CMK (cell line): ENCODE results near the gene SLC7A4.
"Not testable (repeated sequence)": the region's sequence is repeated elsewhere in the genome, so short reads cannot be mapped to it uniquely, and the experiment has no call there.

Experiments
- DNase-seq: peaks from one replicate; pipeline ENCODE4 v3.0.0-alpha.2; 2010; ENCODE audit warnings: low read depth

Gene SLC7A4, protein sequence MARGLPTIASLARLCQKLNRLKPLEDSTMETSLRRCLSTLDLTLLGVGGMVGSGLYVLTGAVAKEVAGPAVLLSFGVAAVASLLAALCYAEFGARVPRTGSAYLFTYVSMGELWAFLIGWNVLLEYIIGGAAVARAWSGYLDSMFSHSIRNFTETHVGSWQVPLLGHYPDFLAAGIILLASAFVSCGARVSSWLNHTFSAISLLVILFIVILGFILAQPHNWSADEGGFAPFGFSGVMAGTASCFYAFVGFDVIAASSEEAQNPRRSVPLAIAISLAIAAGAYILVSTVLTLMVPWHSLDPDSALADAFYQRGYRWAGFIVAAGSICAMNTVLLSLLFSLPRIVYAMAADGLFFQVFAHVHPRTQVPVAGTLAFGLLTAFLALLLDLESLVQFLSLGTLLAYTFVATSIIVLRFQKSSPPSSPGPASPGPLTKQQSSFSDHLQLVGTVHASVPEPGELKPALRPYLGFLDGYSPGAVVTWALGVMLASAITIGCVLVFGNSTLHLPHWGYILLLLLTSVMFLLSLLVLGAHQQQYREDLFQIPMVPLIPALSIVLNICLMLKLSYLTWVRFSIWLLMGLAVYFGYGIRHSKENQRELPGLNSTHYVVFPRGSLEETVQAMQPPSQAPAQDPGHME

DNA sequence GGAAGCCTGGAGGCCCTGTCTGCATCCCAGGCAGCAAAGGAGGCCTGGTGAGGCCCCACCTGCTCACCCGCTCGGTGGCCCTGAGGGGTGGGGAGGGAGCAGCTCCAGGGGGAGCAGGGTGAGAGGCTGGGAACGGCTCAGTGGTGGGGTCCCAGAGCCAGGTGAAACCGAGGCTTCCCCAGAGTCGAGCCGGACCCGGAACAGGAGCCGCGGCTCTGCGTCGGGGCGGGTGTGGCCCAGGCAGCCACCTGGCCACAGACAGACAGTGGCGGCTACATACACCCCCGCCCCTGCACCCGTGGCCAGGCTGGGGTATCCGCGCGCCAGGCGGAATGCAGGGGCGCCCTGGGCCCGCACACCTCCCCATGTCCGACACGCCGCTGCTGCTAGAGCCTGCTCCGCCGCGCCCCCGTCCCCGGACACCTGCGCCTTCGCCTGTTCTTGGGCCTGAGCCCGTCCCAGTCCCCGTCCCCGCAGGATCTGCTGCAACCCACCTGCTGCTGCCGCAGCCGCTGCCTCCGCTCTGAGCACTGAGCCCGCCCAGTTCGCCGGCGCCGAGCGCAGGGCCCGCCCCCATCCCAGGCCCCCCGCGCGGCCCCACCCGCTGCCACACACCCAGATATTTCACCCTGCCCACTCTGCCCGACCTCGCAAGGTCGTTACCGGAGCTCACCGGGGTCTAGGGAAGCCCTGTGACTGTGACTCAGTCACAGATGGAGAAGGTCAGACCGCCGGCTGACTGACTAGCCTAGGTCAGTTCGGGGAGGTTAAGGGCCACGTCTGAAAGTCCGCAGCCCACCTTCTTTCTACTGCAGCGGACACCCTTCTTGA is at the start of gene SLC7A4:
TSS of gene SLC7A4 (minus strand) at position 525 of the 831 bp plus-strand sequence. CDS start 749 bp downstream, outside the sequence.
- DNase-seq = no peak

DNA sequence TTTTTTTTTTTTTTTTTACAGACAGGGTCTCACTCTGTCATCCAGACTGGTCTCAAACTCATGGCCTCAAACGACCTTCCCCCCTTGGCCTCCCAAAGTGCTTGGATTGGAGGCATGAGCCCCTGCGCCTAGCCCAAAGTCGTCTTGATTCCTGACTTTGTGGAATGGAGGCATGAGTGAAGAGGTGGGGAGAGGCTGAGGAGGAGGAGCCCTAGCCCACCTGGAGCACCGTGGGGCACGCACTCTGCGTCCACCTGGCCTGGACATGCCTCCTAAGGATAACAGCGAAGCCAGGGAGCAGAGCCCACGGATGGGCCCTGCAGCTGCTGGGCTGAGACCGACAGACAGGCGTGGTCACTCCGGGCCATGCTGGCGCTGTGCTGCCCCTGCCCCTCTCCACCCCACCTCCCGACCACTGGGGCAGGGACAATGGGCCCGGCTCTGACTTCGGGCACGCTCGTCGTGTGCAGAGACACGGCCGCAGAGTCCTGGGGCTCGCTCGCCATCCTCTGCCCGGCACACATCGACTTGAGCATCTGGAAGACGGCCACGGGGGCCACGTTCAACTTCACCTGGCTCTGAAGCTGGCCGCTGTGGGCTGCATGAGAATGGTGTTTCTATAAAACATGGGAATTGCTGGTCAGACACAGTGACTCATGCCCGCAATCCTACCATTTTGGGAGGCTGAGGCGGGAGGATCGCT is 48.2 kb upstream of the SLC7A4 start:
- DNase-seq = no peak

DNA sequence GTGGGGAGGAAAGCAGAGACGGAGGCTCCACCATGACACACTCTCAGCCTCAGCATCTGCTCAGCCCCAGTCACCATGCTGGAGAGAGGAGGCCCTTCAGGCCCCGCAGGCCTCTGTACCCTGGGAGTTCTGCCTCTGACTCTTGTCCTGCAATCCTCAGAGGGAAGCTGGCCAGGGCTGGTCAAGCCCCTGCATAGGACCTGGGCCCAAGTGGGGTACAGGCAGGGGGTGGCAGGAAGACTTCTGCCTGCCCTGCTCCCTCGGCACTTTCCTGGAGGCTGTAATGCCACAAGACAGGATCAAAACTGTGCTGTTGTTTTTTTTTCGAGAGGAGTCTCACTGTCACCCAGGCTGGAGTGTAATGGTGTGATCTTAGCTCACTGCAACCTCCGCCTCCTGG is 47.1 kb upstream of the SLC7A4 start:
- no peak for DNase-seq

DNA sequence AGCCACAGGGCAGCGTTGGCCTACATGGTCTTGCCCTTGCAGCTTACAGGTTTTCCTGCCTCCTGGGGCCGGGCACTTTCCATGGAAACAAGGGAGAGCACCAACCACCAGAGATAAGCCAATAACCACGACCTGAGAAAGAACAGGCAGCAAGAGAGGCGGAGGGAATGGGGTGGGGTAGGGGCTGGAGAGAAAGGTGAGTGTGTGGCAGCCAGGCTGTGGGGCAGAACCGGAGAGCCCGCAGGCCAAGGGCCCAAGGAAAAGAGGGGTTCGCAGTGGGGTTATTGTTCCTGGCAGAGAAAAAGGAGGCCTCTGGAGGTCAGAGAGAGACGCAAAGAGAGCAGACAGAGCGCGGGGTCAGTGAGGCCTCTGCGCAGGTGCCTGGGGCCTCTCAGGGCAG is 46.6 kb upstream of the SLC7A4 start:
- no peak for DNase-seq

DNA sequence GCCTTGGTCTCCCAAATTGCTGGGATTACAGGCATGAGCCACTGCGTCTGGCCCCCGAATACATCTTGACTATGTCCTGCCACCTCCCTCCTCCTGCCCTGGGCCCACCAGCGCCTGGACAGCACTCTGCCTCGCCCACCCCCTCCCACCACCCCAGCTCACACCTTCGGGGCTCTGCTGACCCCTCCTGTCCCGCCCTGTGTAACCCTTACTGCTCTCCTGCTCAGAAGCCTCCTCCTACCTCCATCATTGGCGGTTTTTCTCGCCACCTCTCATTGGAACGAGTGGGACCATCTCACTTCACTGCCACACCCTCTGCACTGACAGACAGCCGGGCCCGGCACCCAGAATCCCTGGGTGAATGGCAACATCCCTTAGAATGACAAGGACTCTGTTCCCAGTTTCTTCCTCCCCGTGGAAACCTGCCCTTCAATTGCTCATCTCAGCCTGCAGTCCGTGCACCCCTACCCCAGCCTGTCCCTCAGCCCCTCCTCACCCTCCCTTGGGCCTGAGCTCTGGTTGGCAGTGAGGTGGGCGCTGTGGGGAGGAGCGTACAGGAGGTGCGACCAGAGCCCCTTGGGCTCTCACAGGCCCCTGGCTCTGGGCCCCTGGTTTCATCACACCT is 45.6 kb upstream of the SLC7A4 start:
- no peak for DNase-seq

DNA sequence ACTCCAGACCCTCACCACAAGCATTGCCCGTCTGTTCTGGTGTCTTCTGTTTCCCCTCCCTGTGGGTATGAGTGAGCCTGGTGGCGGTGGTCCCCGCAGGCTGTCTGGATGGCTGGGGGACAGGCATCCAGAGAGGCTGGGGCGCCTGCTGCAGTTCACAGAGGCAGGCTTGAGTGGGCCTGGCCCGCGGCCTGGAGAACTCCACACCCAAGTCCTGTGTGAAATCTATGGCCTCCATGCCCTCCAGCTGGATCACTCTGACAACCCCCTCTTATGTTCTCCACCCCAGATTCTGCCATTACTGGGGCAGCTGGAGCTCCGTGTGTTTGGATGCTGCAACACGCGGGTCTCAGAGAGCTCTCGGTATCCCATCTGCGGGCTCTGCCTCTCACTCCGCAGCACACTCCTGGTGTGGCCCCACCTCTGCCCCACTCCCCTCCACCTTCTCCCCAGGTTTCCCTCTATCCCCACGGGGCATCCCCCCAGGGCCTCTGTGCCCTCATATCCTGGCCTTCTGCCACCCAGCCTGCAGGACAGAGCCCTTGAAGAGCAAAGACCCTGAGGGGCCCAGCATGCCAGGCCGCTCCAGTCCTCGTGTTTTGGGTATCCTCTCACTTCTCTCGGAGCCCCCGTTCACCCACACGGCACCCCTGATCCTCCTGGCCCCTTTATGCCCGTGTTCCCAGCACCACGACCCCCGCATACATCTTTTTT is 44.7 kb upstream of the SLC7A4 start:
- no peak for DNase-seq

DNA sequence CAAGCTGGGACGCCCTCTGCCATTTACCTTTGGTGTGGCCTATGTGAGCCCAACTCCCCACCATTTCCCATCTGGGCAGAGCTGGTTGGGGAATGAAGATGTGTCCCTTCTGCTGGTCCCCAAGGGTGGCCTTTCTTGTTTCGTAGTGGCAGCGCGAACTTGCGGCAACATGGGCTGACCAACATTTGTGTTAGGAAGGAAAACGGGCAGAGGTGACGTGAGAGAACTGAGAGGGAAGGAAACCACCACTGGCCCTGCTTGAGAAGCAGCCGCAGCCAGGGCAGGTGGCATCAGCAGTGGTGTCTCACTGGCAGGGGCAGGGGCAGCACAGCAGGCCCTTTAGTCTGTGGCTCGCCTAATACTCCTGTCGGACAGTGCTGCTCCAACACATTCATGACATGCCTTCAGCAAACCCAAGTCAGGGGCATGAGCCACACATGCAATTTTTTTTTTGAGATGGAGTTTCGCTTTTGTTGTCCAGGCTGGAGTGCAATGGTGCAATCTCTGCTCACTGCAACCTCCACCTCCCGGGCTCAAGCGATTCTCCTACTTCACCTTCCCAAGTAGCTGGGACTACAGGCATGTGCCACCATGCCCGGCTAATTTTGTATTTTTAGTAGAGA is 43.3 kb upstream of the SLC7A4 start:
- DNase-seq = no peak

DNA sequence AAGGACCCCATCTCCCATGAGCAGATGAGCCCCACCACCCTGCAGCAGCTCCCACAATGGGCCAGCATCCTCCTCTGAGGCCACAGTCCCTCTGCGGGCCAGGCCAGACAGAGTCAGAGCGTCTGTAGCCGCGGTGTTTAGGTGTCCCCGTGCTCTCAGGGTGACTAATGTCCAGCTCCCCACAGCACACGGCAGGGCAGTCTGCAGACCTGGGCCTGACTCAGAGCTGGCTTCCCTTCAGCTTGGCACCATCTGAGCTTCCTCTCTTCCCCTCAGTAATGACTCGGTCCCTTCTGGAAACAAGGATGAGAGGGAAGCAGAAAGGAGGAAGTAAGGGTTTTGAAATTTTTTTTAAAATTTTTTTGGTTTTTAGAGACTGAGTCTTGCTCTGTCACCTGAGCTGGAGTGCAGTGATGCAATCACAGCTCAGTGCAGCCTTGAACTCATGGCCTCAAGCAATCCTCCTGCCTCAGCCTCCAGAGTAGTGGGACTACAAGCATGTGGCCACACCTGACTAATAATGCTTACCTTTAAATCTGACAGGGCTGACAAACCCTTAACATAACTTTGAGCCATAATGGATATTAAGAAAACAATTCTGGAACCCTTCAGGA is 41.8 kb upstream of the SLC7A4 start:
- DNase-seq = no peak

DNA sequence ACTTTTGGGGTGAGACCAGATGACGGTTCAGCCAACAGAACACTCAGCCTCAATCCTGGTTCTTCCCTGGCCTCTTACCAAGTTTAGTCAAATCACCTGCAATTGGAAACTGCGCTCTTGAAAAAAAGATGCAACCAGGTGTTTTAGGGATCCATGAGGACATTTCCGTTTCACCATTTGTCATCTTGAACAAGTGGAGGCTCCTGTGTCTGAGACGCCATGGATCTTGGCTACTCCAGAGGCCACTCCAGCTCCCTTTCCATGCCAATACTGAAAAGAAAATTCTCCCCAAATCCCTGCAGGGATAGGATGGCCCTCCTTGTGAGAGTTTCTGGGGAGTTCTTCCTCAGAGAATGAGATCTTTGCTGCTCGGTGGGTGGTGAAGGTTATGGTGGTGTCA is 41.1 kb upstream of the SLC7A4 start:
- no peak for DNase-seq

DNA sequence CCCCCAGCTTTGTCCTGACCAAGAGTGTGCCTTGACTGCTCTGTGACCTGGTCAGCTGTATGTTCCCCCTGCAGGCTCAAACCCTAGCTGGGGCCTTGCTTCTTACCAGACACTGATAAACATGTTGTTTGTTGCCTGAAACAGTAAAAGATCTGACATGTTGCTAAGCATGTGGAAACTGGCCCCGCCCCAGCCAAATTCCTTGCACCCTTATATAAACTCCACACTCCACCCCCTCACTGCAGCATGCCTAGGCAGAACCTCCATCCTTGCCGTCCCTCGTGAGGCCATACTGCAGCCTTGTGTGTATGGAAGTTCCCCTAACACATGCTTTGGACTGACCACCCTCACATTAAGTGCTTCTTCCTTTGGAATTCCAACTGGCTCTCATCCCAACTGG is 40.7 kb upstream of the SLC7A4 start:
- DNase-seq = no peak

DNA sequence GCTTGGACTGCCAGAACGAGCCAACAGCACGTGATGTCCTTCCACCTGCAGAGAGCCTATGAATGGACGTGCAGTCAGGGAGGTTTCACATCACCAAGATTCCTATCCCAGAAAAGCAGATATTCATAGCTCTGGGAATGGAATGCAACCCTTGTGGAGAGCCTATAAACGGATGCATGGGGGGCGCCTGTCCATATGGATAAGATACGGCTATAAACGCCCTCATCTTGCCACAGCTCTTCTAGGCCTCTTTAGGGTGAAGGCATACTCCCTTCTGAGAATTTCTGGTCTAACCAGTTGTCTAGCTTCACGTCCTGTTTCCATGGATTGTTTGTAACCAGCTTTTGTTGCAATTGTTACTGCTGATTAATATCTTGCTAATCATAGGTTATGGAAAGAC is 39.4 kb upstream of the SLC7A4 start:
- not testable (repeated sequence) for DNase-seq

DNA sequence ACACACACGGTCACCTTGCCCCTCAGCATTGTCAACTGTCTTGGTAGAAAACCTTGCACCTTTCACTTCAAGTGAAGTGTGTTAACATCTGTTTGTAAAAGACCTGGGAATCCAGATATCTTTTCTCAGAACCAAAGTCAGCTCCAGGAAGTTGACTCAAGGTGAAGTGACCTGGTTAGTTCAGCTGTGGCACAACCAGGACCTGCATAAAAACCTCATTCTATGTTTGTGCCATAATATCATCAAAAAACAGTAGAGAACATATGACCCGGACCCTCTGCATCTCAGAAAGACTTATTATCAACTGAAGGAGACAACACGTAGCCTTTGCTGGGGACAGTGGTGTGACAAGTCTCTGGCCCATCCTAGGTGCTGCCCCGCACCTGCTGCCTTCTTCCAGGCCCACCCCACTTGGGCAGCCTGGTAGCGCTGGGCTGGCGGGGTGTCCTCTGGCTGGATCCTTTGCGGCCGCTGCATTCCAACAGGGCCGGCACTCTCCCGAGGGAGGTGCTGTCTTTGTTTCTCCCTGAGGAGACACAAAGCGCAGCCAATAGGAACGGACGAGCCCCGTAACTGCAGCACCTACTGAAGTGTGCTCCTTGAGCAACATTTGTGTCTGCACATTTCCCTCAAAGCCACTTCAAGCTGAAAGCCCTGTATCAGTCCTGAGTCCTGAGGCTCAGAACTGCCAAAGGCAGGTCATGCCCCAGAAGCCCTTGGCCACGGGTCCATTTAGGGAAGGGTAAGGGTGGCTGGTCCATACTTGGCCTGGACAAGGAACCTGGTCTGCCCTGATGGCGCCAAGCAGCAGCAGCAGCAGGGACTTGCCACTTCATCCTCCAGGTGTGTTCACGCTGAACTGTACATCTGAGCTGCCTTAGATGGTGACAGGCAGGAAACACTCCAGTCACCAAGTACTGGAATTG is 38.6 kb upstream of the SLC7A4 start:
- no peak for DNase-seq

DNA sequence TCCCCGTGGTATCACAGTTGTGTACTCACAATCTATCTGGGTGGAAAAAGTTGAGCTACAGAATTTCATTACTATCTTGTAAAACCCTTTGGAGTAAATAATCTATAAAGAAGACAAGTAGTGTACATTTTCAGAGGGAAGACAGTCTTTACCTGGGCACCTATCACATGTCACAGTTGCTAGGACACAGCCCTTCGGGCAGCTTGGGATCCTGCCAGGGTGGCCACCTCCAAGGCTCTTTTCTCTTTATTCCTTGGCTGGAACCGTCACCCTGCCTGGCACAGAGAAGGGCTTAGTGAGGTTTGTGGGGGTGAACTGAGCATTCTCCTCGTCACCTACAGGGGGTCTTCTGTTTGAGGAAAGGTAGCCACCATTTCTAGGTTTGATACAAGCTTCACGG is 37.0 kb upstream of the SLC7A4 start:
- no peak for DNase-seq

DNA sequence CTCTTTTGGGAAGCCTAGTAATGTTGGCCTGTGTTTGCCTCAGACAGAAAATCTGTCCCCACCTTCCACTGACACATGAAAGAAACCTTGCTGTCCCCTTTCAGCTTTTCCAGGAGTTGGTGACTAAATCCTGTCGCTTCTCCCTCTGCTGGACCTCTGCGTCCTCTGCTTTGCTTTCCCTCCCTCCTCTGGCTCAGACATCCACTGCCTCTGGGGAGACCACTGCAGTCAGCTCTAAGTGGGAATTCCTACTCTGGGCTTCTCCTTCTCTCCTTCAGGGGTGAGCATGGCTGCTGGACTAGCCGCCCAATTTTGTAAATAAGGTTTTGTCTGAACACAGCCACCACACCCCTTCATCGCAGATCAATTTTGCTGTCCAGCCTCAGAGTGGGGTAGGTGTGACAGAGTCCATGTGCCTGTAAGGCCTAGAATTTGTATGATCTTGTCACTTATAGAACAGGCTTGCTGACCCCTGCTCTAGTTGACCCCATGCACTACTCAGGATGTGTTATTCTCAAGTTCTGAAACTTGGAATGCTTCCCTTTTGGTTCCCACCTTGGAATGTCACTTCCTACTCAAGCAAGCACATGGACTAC is 36.4 kb upstream of the SLC7A4 start:
- DNase-seq = no peak

DNA sequence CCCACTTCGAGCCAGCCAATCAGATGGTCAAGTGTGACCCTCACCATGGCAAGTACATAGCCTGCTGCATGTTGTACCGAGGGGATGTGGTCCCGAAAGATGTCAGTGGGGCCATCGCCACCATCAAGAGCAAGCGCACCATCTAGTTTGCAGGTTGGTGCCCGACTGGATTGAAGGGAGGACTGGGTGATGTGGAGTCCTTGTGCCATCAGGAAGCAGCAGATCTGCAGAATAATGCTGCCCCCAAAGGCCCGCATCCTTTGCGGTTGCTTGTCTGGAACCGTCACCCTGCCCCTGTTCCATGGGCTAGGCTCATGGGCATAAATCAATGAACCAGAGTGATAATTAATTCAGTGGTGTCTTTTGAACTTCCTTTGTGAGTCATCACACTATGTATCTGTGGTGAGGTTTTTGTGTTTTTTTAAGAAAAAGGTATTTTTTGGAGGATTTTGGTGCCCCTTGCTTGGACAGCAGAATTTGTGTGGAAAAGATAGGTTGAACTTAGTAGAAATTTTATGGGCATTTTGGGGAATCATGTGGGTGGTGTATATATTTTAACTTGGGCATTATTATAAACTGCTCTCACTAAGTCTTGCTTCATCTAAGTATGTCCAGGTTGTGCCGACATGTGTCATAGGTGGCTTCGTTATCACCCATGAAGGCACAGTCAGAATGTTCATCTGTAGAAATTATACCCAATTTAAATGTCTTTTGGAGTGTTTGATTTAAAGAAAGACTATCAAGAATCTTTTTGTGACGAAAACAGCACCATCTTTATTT is 35.7 kb upstream of the SLC7A4 start:
- DNase-seq = no peak

DNA sequence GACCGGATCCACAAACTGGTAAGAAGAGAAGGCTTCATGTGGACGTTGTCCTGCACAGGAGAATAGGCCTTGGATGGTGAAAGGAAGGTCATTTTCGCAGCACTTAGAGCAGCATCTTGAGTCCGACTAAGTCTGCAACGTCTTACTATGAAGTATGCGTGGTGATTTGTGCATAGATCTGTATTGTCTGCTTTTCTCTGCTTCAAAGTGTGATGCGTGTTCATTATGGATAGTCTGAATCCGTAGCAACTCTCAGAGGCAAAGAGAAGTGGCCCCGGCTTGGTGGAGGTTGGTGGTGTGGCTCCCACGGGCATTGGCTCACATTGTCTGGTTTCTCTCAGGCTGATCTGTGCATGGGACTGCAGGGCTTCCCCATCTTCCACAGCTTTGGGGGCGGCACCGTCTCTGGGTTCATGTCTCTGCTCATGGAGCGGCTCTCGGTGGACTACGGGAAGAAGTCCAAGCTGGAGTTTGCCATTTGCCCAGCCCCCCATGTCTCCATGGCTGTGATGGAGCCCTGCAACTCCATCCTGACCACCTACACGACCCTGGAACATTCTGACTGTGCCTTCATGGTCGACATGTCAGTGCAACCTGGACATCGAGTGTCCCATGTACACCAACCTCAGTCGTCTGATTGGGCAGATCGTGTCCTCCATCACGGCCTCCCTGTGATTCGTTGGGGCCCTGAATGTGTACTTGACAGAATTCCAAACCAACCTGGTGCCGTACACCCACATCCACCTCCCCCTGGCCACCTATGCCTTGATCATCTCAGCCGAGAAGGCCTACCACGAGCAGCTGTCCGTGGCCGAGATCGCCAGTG is 34.9 kb upstream of the SLC7A4 start:
- no peak for DNase-seq
